T-helper 1 cell treated with Interleukin-12 subunit alpha and Interleukin-12 subunit beta and Interleukin-4 antibody, amounts not matched to agents 30 μg/mL and 1 μg/mL, for 36 hours (primary cell): ENCODE data around the gene GOLGA1.

Source experiments
- H3K27ac Mint-ChIP-seq: one replicate; pipeline ENCODE4 v1.8.0; 2021; ENCODE audit warnings: mild to moderate bottlenecking, mixed read lengths
- H3K27me3 Mint-ChIP-seq: one replicate; pipeline ENCODE4 v1.8.0; 2021; ENCODE audit warnings: low read depth, mixed read lengths
- H3K36me3 Mint-ChIP-seq: one replicate; pipeline ENCODE4 v1.8.0; 2021; ENCODE audit warnings: low read depth, mixed read lengths
- H3K4me1 Mint-ChIP-seq: one replicate; pipeline ENCODE4 v1.8.0; 2021; ENCODE audit warnings: low read depth, mixed read lengths
- H3K4me3 Mint-ChIP-seq: one replicate; pipeline ENCODE4 v1.8.0; 2021; ENCODE audit warnings: mild to moderate bottlenecking, moderate library complexity, mixed read lengths
- H3K9me3 Mint-ChIP-seq: one replicate; pipeline ENCODE4 v1.8.0; 2021; ENCODE audit warnings: mixed read lengths

GOLGA1 gene

DNA sequence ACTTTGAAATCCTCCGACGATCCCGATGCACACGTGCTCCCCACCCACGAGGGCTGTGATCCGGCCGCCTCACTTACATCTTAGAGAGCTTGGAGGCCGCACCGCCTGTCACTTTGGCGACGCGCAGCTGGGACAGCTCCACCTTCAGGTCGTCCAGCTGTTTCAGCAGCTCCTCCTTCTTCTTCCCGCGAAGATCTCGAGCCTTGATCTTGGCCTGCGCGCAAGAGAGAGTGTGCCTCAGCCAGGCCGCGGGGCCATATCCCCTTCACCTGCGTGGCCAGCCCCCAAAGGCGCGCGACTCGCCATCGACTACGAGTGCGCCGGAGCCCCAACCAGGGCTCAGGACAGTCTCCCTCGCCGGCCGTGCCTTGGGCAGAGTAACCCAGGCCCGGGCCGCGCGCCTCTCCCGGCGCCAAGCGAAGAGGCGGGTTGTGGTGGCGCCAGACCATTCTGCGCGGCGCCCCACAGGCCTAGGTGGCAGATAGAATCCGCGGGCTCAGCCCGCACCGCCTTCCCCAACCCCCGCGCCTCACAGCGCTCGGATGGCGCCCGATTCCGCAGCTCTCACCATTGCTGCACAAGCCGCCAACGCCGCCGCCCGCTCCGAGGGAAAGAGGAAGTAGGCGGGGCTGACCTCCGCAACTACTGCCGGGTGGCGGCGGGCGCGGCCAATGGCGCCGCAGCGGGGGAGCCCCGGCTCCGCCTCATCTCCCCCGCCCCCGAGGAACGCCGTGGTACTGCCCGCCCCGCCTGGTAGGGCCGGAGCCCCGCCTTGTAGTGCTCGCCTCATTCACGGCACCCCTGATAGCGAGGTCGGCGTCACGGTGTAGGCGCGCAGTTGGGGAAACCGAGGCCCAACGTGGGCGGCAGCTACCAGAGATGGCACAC is 79.3 kb downstream of the GOLGA1 start, which contains the start of the genes ARPC5L and RPL35:
Gene ARPC5L (plus strand): TSS at position 789 of the 888 bp plus-strand sequence. CDS start 7,161 bp downstream, outside the sequence.
Gene RPL35 (minus strand): TSS at position 616 of the 888 bp plus-strand sequence. CDS start 45 bp downstream, at position 571.
- Mint-ChIP-seq H3K9me3 (no peaks in the 10 kb centered on the region), H3K4me1 (peaks cover 22% of the 10 kb centered on the region), H3K27ac (peak within 1 kb of the TSS; percentile 86), H3K4me3 (peak within 1 kb of the TSS; percentile 85), H3K27me3 (no peaks in the 10 kb centered on the region), H3K36me3 (peaks cover 25% of the 10 kb centered on the region)

- H3K27me3 Mint-ChIP-seq, result no peaks in the 10 kb centered on the region
- peaks cover 25% of the 10 kb centered on the region for H3K36me3 Mint-ChIP-seq
- no peaks in the 10 kb centered on the region for H3K9me3 Mint-ChIP-seq
- peak overlapping the region; percentile 85 for H3K4me3 Mint-ChIP-seq
- H3K4me1 Mint-ChIP-seq, result peaks cover 22% of the 10 kb centered on the region
- peak overlapping the region; percentile 86 for H3K27ac Mint-ChIP-seq
Measured at GRCh38 chr9:124860582-124861341, 80.1 kb downstream of the GOLGA1 start.

DNA sequence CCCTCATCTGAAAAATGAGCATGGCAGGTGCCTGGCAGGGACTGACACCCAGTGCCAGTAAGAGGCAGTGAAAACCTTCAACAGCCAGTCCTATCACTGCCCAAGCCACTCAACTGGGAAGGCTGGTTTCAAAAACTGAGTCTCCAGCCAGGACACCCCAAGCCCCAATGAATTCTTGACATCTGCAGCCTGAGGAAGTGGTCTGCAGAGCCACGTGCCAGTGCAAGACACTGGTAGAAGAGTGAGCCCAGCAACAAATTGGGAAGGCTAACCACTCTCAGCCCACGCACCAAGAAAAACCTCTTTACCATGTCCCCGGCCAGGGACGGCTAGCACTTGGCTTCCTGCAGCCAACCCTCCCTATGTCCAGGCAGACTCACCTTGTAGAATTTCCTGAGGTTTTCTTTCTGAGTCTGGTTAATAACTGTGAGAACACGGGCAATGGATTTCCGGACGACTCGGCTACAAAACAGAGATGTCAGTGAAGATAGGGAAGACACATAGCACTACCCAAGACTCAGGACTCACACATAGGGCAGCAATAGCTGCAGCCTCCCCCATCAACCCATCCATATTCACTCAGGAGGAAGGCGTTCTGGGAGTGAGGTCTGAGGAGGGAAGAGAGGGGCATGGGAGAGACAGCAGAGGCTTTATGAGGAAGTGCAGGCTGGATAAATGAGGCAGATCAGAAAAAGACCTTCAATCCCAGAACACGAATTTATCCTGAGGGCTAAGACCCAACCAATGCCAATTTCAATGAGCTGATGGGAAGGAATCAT is 80.9 kb downstream of the GOLGA1 start:
- Mint-ChIP-seq H3K4me3 (peak overlapping the region; percentile 85), H3K4me1 (peaks cover 22% of the 10 kb centered on the region), H3K27ac (peak overlapping the region; percentile 82), H3K9me3 (no peaks in the 10 kb centered on the region), H3K27me3 (no peaks in the 10 kb centered on the region), H3K36me3 (peaks cover 25% of the 10 kb centered on the region)

GRCh38 chr9:124858330-124859046 is 82.4 kb downstream of the GOLGA1 start:
- Mint-ChIP-seq H3K9me3 (no peaks in the 10 kb centered on the region), H3K36me3 (peaks cover 25% of the 10 kb centered on the region), H3K4me3 (no peak overlapping the region), H3K27me3 (no peaks in the 10 kb centered on the region), H3K4me1 (peaks cover 20% of the 10 kb centered on the region), H3K27ac (no peak overlapping the region)

DNA sequence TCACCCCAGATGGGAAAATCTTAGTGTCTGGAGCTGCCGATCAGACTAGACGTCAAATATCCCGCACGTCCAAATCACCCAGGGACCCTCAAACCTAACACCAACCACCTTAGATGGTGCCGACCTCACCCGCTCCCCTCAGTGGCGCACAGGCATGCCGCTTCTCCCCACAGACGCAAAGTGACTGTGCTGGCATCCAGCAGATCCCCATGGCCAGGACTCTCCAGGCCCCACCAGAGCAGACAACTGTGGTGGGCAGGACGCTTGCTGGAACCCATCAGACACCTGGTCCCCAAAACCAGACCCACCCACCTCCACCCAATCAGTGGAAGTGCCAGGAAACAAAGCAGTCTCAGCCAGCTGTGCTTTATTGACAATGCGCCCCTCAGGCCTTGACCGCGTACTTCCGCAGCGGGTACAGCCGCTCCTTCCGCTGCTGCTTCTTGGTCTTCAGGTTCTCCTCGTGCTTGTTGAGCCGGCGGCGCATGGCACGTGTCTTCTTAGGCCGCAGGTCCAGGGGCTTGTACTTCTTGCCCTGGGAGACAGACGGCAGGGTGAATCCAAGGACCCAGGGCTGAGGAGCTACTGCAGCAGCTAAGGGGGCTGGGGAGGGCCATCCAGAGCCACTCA is 83.2 kb downstream of the GOLGA1 start:
- Mint-ChIP-seq H3K27me3 (no peaks in the 10 kb centered on the region), H3K27ac (no peak overlapping the region), H3K4me1 (peaks cover 20% of the 10 kb centered on the region), H3K36me3 (peaks cover 25% of the 10 kb centered on the region), H3K4me3 (no peak overlapping the region), H3K9me3 (no peaks in the 10 kb centered on the region)

DNA sequence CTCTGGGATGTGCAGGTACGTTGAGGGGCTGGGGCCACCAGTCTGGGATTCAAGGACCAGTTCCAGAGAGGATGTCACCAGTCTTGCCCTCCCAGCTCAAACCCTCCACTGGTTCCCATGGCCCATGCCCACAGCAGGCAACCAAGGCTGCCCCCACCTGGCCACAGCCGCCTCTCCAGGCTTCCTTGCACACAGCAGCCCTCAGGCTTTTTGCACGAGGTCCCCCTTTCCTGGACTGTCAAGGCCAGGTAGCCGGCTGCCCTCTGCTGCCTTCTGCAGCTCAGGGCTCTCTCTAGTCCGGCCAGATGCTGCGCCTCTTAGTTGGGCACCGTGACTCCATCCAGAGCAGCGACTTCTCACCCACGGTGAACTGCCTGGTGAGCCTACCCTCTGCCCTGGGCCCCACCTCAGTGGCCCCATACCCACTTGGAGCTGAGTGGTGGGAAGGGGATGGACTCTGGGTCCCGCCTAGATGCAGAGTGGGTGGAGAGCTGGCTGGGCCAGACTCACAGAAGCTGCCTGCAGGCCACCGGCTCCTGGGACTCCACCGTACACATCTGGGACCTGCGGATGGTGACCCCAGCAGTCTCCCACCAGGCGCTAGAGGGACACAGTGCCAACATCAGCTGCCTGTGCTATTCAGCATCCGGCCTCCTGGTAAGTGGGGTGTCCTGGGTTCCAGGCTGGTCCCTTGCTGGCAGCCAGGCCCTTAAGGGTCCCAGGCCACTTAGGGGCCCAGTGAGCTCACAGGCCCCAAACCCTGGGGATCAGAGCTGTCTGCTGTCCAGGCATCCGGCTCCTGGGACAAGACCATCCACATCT is 84.7 kb downstream of the GOLGA1 start:
- Mint-ChIP-seq H3K27me3 (no peaks in the 10 kb centered on the region), H3K36me3 (peaks cover 22% of the 10 kb centered on the region), H3K27ac (no peak overlapping the region), H3K4me1 (peaks cover 20% of the 10 kb centered on the region), H3K4me3 (no peak overlapping the region), H3K9me3 (no peaks in the 10 kb centered on the region)

GRCh38 chr9:124855566-124855943 is 85.3 kb downstream of the GOLGA1 start:
- no peaks in the 10 kb centered on the region for H3K27me3 Mint-ChIP-seq
- H3K36me3 Mint-ChIP-seq, result peaks cover 20% of the 10 kb centered on the region
- H3K4me1 Mint-ChIP-seq, result peaks cover 20% of the 10 kb centered on the region
- H3K9me3 Mint-ChIP-seq, result no peaks in the 10 kb centered on the region
- H3K27ac Mint-ChIP-seq, result no peak overlapping the region
- no peak overlapping the region for H3K4me3 Mint-ChIP-seq

GRCh38 chr9:124854822-124855221 is 86.1 kb downstream of the GOLGA1 start:
- Mint-ChIP-seq H3K27me3 (peaks cover 3% of the 10 kb centered on the region), H3K9me3 (no peaks in the 10 kb centered on the region), H3K27ac (peak overlapping the region; percentile 69), H3K36me3 (peaks cover 12% of the 10 kb centered on the region), H3K4me1 (peaks cover 13% of the 10 kb centered on the region), H3K4me3 (peak overlapping the region; percentile 26)

DNA sequence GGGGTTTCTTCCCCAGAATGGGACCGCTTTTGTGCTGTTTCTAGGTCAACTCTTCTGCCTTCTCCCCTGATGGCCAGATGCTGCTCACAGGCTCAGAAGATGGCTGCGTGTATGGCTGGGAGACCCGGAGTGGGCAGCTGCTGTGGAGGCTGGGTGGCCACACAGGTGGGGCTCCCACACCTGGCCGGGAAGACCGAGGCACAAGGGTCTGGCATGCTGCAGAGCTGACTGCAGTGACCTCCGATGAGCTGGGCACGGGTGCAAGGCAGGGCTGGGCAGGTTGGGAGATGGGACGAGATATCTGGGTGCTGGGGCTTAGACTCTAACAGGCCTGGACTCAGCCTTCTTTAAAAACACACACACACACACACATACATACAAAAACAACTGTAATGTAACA is 86.7 kb downstream of the GOLGA1 start:
- Mint-ChIP-seq H3K27ac (no peak overlapping the region), H3K36me3 (peaks cover 7% of the 10 kb centered on the region), H3K4me1 (peaks cover 7% of the 10 kb centered on the region), H3K9me3 (no peaks in the 10 kb centered on the region), H3K27me3 (peaks cover 3% of the 10 kb centered on the region), H3K4me3 (no peak overlapping the region)

GRCh38 chr9:124853605-124854143 is 87.2 kb downstream of the GOLGA1 start:
- H3K27ac Mint-ChIP-seq, result no peak overlapping the region
- H3K36me3 Mint-ChIP-seq, result peaks cover 7% of the 10 kb centered on the region

GRCh38 chr9:124852829-124853531 is 87.9 kb downstream of the GOLGA1 start, which contains the start of gene WDR38:
Gene WDR38 (plus strand): TSS chr9:124853460. CDS start chr9:124853532, 72 bp downstream.
- H3K36me3 Mint-ChIP-seq, result peaks cover 3% of the 10 kb centered on the region
- H3K27me3 Mint-ChIP-seq, result peaks cover 3% of the 10 kb centered on the region
- peak within 1 kb of the TSS; percentile 54 for H3K4me3 Mint-ChIP-seq
- H3K9me3 Mint-ChIP-seq, result no peaks in the 10 kb centered on the region
- H3K4me1 Mint-ChIP-seq, result peaks cover 7% of the 10 kb centered on the region
- no peak within 1 kb of the TSS for H3K27ac Mint-ChIP-seq

More at GRCh38 chr9:124853605-124854143, 87.2 kb downstream of the GOLGA1 start:
- H3K4me3 Mint-ChIP-seq, result peak overlapping the region; percentile 54
- H3K4me1 Mint-ChIP-seq, result peaks cover 7% of the 10 kb centered on the region
- peaks cover 3% of the 10 kb centered on the region for H3K27me3 Mint-ChIP-seq
- H3K9me3 Mint-ChIP-seq, result no peaks in the 10 kb centered on the region
